ENCODE results near the gene ITGA8. TPM values are rescaled to one million over a fixed set of nuclear protein-coding genes. Genes with fewer than 3 reads are reported as not detected.
A peak's percentile ranks its signal among the peaks of the same experiment; 100 is the strongest.

ITGA8 gene
- total RNA-seq, 1 donor: 2.5 TPM

DNA sequence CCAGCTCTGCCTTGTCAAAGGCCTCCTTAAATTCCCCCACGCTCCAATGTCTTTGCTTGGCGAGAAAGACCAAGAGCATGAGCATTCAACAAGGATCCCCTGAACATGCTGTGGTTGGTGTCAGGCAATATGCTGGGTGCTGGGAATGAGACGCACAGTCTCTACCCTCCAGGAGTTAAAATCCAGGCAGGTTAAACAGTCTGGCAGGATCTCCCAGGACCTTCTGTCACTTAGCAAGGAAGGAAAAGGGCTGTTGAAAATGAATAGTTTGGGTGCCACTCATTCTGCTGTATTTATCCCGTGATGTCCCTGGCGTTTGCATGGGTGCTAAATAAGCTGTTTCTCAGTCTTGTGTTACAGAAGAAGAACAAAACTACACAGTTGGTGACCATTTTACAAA lies 21.9 kb upstream of the ITGA8 start:
- H3K36me3 ChIP-seq (ENCODE audit: insufficient read depth, low read length): no peaks in the 10 kb centered on the region
- no peaks in the 10 kb centered on the region for H3K4me1 ChIP-seq (ENCODE audit: insufficient read depth, low read length)
- no peak for TF ChIP-seq CTCF (IDR thresholded peaks at IDR 0.05; ENCODE audit: extremely low read depth, low read depth, low read length)
- no peak overlapping the region for H3K4me2 ChIP-seq (ENCODE audit: insufficient read depth, low read length)
- H3K27me3 ChIP-seq (ENCODE audit: insufficient read depth, low read length): peaks cover 8% of the 10 kb centered on the region
- H3K27ac ChIP-seq (ENCODE audit: low read depth, low read length): no peak overlapping the region
- H4K20me1 ChIP-seq (ENCODE audit: insufficient read depth, low read length): no peaks in the 10 kb centered on the region
- H3K4me3 ChIP-seq (ENCODE audit: insufficient read depth, low read length): no peak overlapping the region
- H3K79me2 ChIP-seq (ENCODE audit: insufficient read depth, low read length): no peaks in the 10 kb centered on the region
- H2AFZ ChIP-seq (ENCODE audit: low read length): no peak overlapping the region
- no peaks in the 10 kb centered on the region for H3K9me3 ChIP-seq (ENCODE audit: low read depth, low read length)
- no peak for DNase-seq (ENCODE audit: insufficient read length, low spot score, missing footprints)

GRCh38 chr10:15740261-15740660 lies 20.5 kb upstream of the ITGA8 start:
- no peak for TF ChIP-seq CTCF (IDR thresholded peaks at IDR 0.05; ENCODE audit: extremely low read depth, low read depth, low read length)
- Histone ChIP-seq H3K4me3 (ENCODE audit: insufficient read depth, low read length) (no peak overlapping the region), H3K27me3 (ENCODE audit: insufficient read depth, low read length) (peaks cover 7% of the 10 kb centered on the region), H4K20me1 (ENCODE audit: insufficient read depth, low read length) (no peaks in the 10 kb centered on the region), H3K4me1 (ENCODE audit: insufficient read depth, low read length) (no peaks in the 10 kb centered on the region), H3K9me3 (ENCODE audit: low read depth, low read length) (no peaks in the 10 kb centered on the region), H2AFZ (ENCODE audit: low read length) (no peak overlapping the region), H3K79me2 (ENCODE audit: insufficient read depth, low read length) (no peaks in the 10 kb centered on the region), H3K27ac (ENCODE audit: low read depth, low read length) (no peak overlapping the region), H3K4me2 (ENCODE audit: insufficient read depth, low read length) (no peak overlapping the region), H3K36me3 (ENCODE audit: insufficient read depth, low read length) (no peaks in the 10 kb centered on the region)
- no peak for DNase-seq (ENCODE audit: insufficient read length, low spot score, missing footprints)

GRCh38 chr10:15739254-15739970 lies 19.7 kb upstream of the ITGA8 start:
- Histone ChIP-seq H3K4me1 (ENCODE audit: insufficient read depth, low read length) (no peaks in the 10 kb centered on the region), H3K27ac (ENCODE audit: low read depth, low read length) (no peak overlapping the region), H3K4me2 (ENCODE audit: insufficient read depth, low read length) (no peak overlapping the region), H3K4me3 (ENCODE audit: insufficient read depth, low read length) (no peak overlapping the region), H2AFZ (ENCODE audit: low read length) (no peak overlapping the region), H3K9me3 (ENCODE audit: low read depth, low read length) (no peaks in the 10 kb centered on the region), H3K36me3 (ENCODE audit: insufficient read depth, low read length) (no peaks in the 10 kb centered on the region), H4K20me1 (ENCODE audit: insufficient read depth, low read length) (no peaks in the 10 kb centered on the region), H3K79me2 (ENCODE audit: insufficient read depth, low read length) (no peaks in the 10 kb centered on the region), H3K27me3 (ENCODE audit: insufficient read depth, low read length) (peaks cover 7% of the 10 kb centered on the region)
- no peak for DNase-seq (ENCODE audit: insufficient read length, low spot score, missing footprints)
- no peak for TF ChIP-seq CTCF (IDR thresholded peaks at IDR 0.05; ENCODE audit: extremely low read depth, low read depth, low read length)

- H3K27ac ChIP-seq (ENCODE audit: low read depth, low read length): no peak overlapping the region
- TF ChIP-seq CTCF (IDR thresholded peaks at IDR 0.05; ENCODE audit: extremely low read depth, low read depth, low read length): no peak
- no peaks in the 10 kb centered on the region for H3K79me2 ChIP-seq (ENCODE audit: insufficient read depth, low read length)
- H3K4me1 ChIP-seq (ENCODE audit: insufficient read depth, low read length): no peaks in the 10 kb centered on the region
- no peaks in the 10 kb centered on the region for H3K36me3 ChIP-seq (ENCODE audit: insufficient read depth, low read length)
- H3K9me3 ChIP-seq (ENCODE audit: low read depth, low read length): no peaks in the 10 kb centered on the region
- H2AFZ ChIP-seq (ENCODE audit: low read length): peak overlapping the region; percentile 53
- peak; percentile 68 for DNase-seq (ENCODE audit: insufficient read length, low spot score, missing footprints)
- H3K4me2 ChIP-seq (ENCODE audit: insufficient read depth, low read length): no peak overlapping the region
- no peaks in the 10 kb centered on the region for H4K20me1 ChIP-seq (ENCODE audit: insufficient read depth, low read length)
- no peak overlapping the region for H3K4me3 ChIP-seq (ENCODE audit: insufficient read depth, low read length)
- H3K27me3 ChIP-seq (ENCODE audit: insufficient read depth, low read length): peaks cover 4% of the 10 kb centered on the region
Measured at GRCh38 chr10:15738270-15738925, 18.7 kb upstream of the ITGA8 start.
